H1 (cell line): ENCODE results near the gene HS6ST3. TPM values are rescaled to one million over a fixed set of nuclear protein-coding genes. Genes with fewer than 3 reads are reported as not detected.

ENCODE experiments used
- polyA plus RNA-seq, 7 experiments: library from polyadenylated mRNA; depleted of rRNA in 3 of 7; stranded (reverse) in 5 of 7; unstranded in 2 of 7; fragments of >200 nt in 5 of 7; fragments of 200-250 nt in 2 of 7; gene quantifications; 1 replicate in 5 of 7; 2 replicates in 1 of 7; 4 replicates in 1 of 7; pipeline versions ENCODE4 v1.2.1 to v1.2.3, GENCODE V29; 2011 to 2013; ENCODE audit warnings: missing spikeins in 2 of 7, mixed read lengths in 2 of 7
- total RNA-seq: library from RNA; stranded (reverse); fragmentation: NEBNext Ultra II Directional; extraction: Animal tissue kit (Norgen Biotek cat#: 25700); gene quantifications from 2 replicates; pipeline ENCODE4 v1.2.1, GENCODE V29; 2021
- TF ChIP-seq, protein P1 (sequence below): IDR thresholded peaks from 2 replicates; pipeline ENCODE4 v1.6.1; 2011; ENCODE audit warnings: low read length, improper control_type of control experiment

HS6ST3 gene
- total and polyA plus RNA-seq, 2 of the 8 experiments (the other 6 are each of a cell fraction or from before 2014, with no cell fraction given), result 0.45 to 1.2 TPM

DNA sequence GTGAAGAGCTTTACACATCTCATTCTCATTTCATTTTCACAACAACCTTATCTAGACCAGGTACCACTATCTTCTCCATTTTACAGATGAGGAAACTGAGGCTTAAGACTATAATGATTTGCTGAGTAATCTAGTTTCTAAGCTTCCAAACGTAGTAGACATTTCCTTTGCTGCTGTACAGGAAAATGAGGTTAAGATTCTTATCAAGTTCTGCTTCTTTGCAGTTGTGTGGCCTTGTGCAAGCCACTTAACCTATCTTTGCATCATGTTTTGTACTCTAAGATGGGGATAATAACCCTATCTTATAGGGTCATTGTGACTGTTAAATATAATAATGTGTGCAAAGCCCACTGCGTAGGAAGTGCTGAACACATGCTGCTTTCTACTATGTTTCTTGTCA, 307.9 kb downstream of the HS6ST3 start (continued):
- TF ChIP-seq, protein P1, sequence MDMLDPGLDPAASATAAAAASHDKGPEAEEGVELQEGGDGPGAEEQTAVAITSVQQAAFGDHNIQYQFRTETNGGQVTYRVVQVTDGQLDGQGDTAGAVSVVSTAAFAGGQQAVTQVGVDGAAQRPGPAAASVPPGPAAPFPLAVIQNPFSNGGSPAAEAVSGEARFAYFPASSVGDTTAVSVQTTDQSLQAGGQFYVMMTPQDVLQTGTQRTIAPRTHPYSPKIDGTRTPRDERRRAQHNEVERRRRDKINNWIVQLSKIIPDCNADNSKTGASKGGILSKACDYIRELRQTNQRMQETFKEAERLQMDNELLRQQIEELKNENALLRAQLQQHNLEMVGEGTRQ, result no peak
